NCI-H2107 (cell line): Measurements from ENCODE around the gene ENTPD8.
"Not testable (repeated sequence)": the region's sequence is repeated elsewhere in the genome, so short reads cannot be mapped to it uniquely, and the experiment has no call there.

ENCODE experiments used
- DNase-seq: peaks from one replicate; lab custom pipeline; 2025; lab: John Stamatoyannopoulos, UW

The ENTPD8 gene

GRCh38 chr9:137475666-137476065 is 34.5 kb upstream of the ENTPD8 start:
- no peak for DNase-seq

- DNase-seq: no peak
Observed at GRCh38 chr9:137474271-137474670, 33.1 kb upstream of the ENTPD8 start.

- DNase-seq: no peak
Observed at GRCh38 chr9:137470785-137471184, 29.6 kb upstream of the ENTPD8 start.

GRCh38 chr9:137467896-137468295 is 26.7 kb upstream of the ENTPD8 start:
- no peak for DNase-seq

- no peak for DNase-seq
Observed at GRCh38 chr9:137467161-137467581, 26.0 kb upstream of the ENTPD8 start.

- not testable (repeated sequence) for DNase-seq
Observed at GRCh38 chr9:137466389-137467085, 25.4 kb upstream of the ENTPD8 start.

GRCh38 chr9:137465720-137466388 is 24.7 kb upstream of the ENTPD8 start:
- no peak for DNase-seq

- no peak for DNase-seq
Observed at GRCh38 chr9:137465000-137465719, 24.0 kb upstream of the ENTPD8 start.

- no peak for DNase-seq
Observed at GRCh38 chr9:137464291-137464999, 23.3 kb upstream of the ENTPD8 start.

GRCh38 chr9:137463931-137464290 is 22.8 kb upstream of the ENTPD8 start:
- DNase-seq: no peak

GRCh38 chr9:137462986-137463930 is 22.1 kb upstream of the ENTPD8 start:
- no peak for DNase-seq

GRCh38 chr9:137462396-137462985 is 21.3 kb upstream of the ENTPD8 start:
- no peak for DNase-seq

- DNase-seq: no peak
Observed at GRCh38 chr9:137461663-137462395, 20.7 kb upstream of the ENTPD8 start.

GRCh38 chr9:137461316-137461662 is 20.1 kb upstream of the ENTPD8 start:
- no peak for DNase-seq

- no peak for DNase-seq
Observed at GRCh38 chr9:137460363-137461315, 19.5 kb upstream of the ENTPD8 start.

- DNase-seq: no peak
Observed at GRCh38 chr9:137459601-137460362, 18.6 kb upstream of the ENTPD8 start.

GRCh38 chr9:137459152-137459600 is 18.0 kb upstream of the ENTPD8 start, which contains the start of gene NSMF:
TSS of gene NSMF (minus strand) at chr9:137459334. CDS start at chr9:137459102, 232 bp downstream.
- peak; percentile 82 for DNase-seq
